Ishikawa (cell line): ENCODE data around the gene MBNL1.

Experiments used
- CEBPB ChIP-seq: IDR thresholded peaks from 2 replicates; pipeline ENCODE4 v1.6.1; 2012
- CREB1 ChIP-seq: IDR thresholded peaks from 2 replicates; pipeline ENCODE4 v1.6.1; 2012; ENCODE audit warnings: low read depth
- EGR1 ChIP-seq: IDR thresholded peaks from 2 replicates; pipeline ENCODE4 v1.6.1; 2012
- EP300 ChIP-seq: IDR thresholded peaks from 2 replicates; pipeline ENCODE4 v1.6.1; 2012; ENCODE audit warnings: borderline replicate concordance
- FOXM1 ChIP-seq: IDR thresholded peaks from 2 replicates; pipeline ENCODE4 v1.6.1; 2012; ENCODE audit warnings: low read depth, borderline replicate concordance
- NFIC ChIP-seq: IDR thresholded peaks from 2 replicates; pipeline ENCODE4 v1.6.1; 2012
- TAF1 ChIP-seq: IDR thresholded peaks from 2 replicates; pipeline ENCODE4 v1.6.1; 2012; ENCODE audit warnings: low read depth, mild to moderate bottlenecking
- TCF12 ChIP-seq: IDR thresholded peaks from 2 replicates; pipeline ENCODE4 v1.6.1; 2012; ENCODE audit warnings: low read depth
- TEAD4 ChIP-seq: IDR thresholded peaks from 2 replicates; pipeline ENCODE4 v1.6.1; 2012
- USF1 ChIP-seq: IDR thresholded peaks from 2 replicates; pipeline ENCODE4 v1.6.1; 2012
- YY1 ChIP-seq: IDR thresholded peaks from 2 replicates; pipeline ENCODE4 v1.6.1; 2012; ENCODE audit warnings: low read depth
- ZBTB7A ChIP-seq: IDR thresholded peaks from 2 replicates; pipeline ENCODE4 v1.6.1; 2012; ENCODE audit warnings: low read depth
- TF ChIP-seq, protein P1 (sequence below): IDR thresholded peaks from 2 replicates; pipeline ENCODE4 v1.6.1; 2012
- TF ChIP-seq, protein P2 (sequence below): IDR thresholded peaks from 2 replicates; pipeline ENCODE4 v1.6.1; 2012; ENCODE audit warnings: low read depth, mild to moderate bottlenecking

DNA sequence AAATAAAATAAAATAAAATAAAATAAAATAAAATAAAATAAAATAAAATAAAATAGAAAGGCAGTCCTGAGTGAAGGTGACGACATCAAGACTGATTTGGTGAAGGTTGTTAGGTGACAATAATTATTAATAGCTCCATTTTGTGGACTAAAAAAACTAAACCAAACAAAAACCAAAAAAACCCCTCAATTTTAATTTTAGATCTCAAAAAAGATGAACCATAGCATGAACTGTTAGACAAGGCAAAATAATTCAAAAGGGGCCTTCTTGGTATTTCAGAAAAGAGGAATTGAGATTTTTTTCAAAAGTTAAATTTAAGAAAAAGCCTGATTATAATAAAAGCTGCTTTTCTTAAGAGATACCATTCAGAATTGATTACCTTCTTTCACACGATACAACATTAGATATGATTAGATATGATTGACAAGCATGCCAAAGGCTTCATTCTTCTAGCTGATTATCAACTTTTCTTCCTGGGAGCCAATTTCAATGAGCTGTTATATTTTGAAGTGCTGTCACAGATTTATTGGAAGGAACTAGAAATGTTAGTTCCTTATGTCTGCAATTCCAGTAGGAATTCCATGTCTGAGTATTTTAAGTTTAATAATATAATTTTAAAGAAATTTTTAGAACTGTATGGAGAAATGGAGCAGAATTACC, 244.7 kb downstream of the MBNL1 start:
- TF ChIP-seq TAF1 (no peak), USF1 (no peak), TCF12 (no peak), YY1 (no peak), EP300 (no peak), CREB1 (no peak), NFIC (no peak), FOXM1 (no peak), EGR1 (no peak), CEBPB (no peak), TEAD4 (no peak), ZBTB7A (no peak)
- TF ChIP-seq, protein P1, sequence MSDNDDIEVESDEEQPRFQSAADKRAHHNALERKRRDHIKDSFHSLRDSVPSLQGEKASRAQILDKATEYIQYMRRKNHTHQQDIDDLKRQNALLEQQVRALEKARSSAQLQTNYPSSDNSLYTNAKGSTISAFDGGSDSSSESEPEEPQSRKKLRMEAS = no peak
- TF ChIP-seq, protein P2, sequence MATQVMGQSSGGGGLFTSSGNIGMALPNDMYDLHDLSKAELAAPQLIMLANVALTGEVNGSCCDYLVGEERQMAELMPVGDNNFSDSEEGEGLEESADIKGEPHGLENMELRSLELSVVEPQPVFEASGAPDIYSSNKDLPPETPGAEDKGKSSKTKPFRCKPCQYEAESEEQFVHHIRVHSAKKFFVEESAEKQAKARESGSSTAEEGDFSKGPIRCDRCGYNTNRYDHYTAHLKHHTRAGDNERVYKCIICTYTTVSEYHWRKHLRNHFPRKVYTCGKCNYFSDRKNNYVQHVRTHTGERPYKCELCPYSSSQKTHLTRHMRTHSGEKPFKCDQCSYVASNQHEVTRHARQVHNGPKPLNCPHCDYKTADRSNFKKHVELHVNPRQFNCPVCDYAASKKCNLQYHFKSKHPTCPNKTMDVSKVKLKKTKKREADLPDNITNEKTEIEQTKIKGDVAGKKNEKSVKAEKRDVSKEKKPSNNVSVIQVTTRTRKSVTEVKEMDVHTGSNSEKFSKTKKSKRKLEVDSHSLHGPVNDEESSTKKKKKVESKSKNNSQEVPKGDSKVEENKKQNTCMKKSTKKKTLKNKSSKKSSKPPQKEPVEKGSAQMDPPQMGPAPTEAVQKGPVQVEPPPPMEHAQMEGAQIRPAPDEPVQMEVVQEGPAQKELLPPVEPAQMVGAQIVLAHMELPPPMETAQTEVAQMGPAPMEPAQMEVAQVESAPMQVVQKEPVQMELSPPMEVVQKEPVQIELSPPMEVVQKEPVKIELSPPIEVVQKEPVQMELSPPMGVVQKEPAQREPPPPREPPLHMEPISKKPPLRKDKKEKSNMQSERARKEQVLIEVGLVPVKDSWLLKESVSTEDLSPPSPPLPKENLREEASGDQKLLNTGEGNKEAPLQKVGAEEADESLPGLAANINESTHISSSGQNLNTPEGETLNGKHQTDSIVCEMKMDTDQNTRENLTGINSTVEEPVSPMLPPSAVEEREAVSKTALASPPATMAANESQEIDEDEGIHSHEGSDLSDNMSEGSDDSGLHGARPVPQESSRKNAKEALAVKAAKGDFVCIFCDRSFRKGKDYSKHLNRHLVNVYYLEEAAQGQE = no peak
